Loucy (cell line): ENCODE results near the gene RIN3.

Experiments used
- H2AFZ ChIP-seq: fragments of 200-600 bp; sonication (generic); 2 replicates; pipeline ENCODE4 v1.6.0; 2016; ENCODE audit warnings: antibody characterized with exemption, mild to moderate bottlenecking, low read length, moderate library complexity
- H3F3A ChIP-seq: fragments of 200-600 bp; 2 replicates; pipeline ENCODE4 v1.6.0; 2016; ENCODE audit warnings: antibody characterized with exemption, low read depth, mild to moderate bottlenecking
- H3K27me3 ChIP-seq: fragments of 200-600 bp; sonication (generic); 2 replicates; pipeline ENCODE4 v1.6.1; 2014; ENCODE audit warnings: low read length, mild to moderate bottlenecking; ENCODE audit not compliant: insufficient read depth, poor library complexity, severe bottlenecking
- H3K36me3 ChIP-seq: fragments of 200-600 bp; sonication (generic); 2 replicates; pipeline ENCODE4 v1.6.1; 2016; ENCODE audit warnings: low read length; ENCODE audit not compliant: insufficient read depth
- H3K4me1 ChIP-seq: fragments of 200-600 bp; sonication (generic); 2 replicates; pipeline ENCODE4 v1.5.1; 2014; ENCODE audit warnings: low read length, mild to moderate bottlenecking; ENCODE audit not compliant: insufficient read depth, poor library complexity, severe bottlenecking
- H3K4me2 ChIP-seq: fragments of 200-600 bp; sonication (generic); 2 replicates; pipeline ENCODE4 v1.6.0; 2014; ENCODE audit warnings: antibody characterized with exemption, low read length, low read depth, mild to moderate bottlenecking; ENCODE audit not compliant: poor library complexity, severe bottlenecking
- H3K4me3 ChIP-seq: fragments of 200-600 bp; sonication (generic); 2 replicates; pipeline ENCODE4 v1.5.1; 2014; ENCODE audit warnings: low read length, mild to moderate bottlenecking, mixed read lengths; ENCODE audit not compliant: poor library complexity, severe bottlenecking
- H3K79me2 ChIP-seq: fragments of 200-600 bp; sonication (generic); 2 replicates; pipeline ENCODE4 v1.6.1; 2014; ENCODE audit warnings: low read length; ENCODE audit not compliant: insufficient read depth
- H3K9ac ChIP-seq: fragments of 200-600 bp; sonication (generic); 2 replicates; pipeline ENCODE4 v1.6.0; 2014; ENCODE audit warnings: mild to moderate bottlenecking, low read depth, low read length, moderate library complexity; ENCODE audit not compliant: poor library complexity, severe bottlenecking
- H3K9me2 ChIP-seq: fragments of 200-600 bp; sonication (generic); replicated peaks from 2 replicates; pipeline ENCODE4 v1.6.1; 2016; ENCODE audit warnings: low read depth, low read length, mixed read lengths
- H3K9me3 ChIP-seq: fragments of 200-600 bp; sonication (generic); 2 replicates; pipeline ENCODE4 v1.6.1; 2014; ENCODE audit warnings: mild to moderate bottlenecking, antibody characterized with exemption, low read length, low read depth; ENCODE audit not compliant: insufficient read depth
- H4K20me1 ChIP-seq: fragments of 200-600 bp; sonication (generic); 2 replicates; pipeline ENCODE4 v1.6.0; 2014; ENCODE audit warnings: antibody characterized with exemption, low read length, mild to moderate bottlenecking; ENCODE audit not compliant: insufficient read depth, poor library complexity, severe bottlenecking
- EZH2phosphoT487 ChIP-seq: fragments of 200-600 bp; IDR thresholded peaks from 2 replicates; pipeline ENCODE4 v1.6.1; 2018; ENCODE audit warnings: antibody characterized with exemption, mild to moderate bottlenecking, moderate library complexity, borderline replicate concordance
- TF ChIP-seq, protein P1 (sequence below): fragments of 200-600 bp; sonication (generic); conservative IDR thresholded peaks from 2 replicates; pipeline ENCODE4 v1.5.1; 2014; ENCODE audit warnings: mild to moderate bottlenecking, antibody characterized with exemption, low read length

The RIN3 gene

DNA sequence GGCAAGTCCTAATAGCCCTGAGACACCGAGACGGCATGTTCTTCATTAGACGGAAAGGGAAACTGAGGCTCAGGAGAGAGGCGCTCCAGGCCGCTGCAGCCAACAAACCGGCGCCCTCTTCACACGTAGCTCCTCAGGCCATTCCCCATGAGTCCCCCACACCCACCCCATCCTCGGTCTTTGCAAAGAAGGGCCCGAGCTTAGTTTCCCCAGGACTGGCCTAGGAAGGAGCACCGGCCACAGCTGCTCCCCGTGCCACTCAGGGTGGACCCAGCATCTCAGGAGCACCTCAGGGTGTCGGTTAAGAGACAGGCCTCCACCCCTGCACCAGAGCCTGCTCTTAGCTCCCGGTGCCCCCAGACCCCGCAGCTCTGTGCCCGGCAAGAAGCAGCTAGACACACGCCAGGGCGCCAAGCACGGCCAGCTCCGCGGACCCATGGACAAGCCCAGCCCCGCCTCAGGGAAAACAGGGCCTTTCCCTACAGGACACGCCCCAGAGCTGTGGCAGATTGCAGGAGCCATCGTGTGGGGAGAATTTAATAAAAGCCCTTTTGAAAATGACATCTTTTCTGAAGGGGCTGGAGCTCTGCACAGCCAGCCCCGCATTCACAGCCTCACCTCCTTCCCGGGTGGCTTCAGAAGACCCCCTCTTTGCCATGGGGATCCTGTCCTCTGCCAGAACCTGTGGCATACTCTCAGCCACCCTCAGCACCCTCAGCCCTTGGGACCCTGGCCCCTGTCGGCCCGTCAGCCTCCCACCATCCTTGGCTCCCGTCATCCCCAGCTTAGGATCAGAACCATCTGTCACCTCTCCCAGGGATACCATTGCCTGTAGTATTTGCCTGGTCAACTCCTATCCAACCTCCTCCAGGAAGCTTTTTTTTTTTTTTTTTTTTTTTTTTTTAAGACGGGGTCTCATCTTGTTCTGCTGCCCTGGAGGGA, 175.1 kb downstream of the RIN3 start:
- H3K9me3 ChIP-seq: no peaks in the 10 kb centered on the region
- H3K4me2 ChIP-seq: no peak overlapping the region

DNA sequence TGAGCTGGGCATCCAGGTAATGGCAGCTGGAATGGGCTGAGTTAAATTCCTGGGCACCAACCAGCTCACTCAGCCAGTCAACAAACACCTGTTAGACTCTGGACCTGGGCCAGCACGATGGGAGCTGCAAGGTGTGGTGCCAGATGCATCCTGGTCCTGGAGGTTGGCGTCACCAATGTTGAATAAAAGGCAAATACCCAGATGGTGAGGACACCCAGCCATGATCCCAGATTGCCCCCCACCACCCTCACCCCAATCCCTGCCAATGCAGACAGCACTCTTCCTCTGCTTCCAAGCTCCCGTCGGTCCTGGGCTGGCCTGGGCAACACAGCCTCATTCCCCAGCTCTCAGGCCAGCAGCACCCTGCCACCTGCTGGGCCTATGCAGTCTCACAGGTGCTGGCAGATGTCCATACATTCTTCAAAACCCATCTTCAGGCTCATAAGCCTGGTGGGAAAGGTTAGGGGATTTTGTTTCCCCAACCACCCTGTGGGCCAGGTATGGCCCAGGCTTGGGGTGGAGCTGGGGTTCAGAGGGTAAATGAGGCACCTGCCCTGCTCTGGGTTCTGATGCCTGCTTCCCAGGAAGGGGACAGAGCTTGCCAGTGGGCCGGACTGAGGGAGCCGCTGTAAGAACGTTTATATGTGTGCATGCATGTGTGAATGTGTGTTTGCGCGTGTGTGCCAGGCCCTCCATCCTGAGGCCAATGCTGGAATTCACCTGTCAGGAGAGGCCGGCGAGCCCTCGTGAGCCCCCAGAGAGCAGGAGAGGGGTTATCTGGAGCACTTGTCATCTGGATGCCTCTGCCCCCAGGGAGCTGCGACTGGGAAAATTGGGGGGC, 176.8 kb downstream of the RIN3 start:
- Histone ChIP-seq H3K4me3 (no peak overlapping the region), H3K79me2 (no peaks in the 10 kb centered on the region), H3K9me3 (no peaks in the 10 kb centered on the region), H3K36me3 (peaks cover 25% of the 10 kb centered on the region; the same call in 1 of the 2 replicates), H4K20me1 (no peaks in the 10 kb centered on the region), H3K4me2 (no peak overlapping the region), H3K9ac (no peak overlapping the region), H2AFZ (no peak overlapping the region), H3K9me2 (no peaks in the 10 kb centered on the region), H3K4me1 (peaks cover 16% of the 10 kb centered on the region), H3F3A (no peaks in the 10 kb centered on the region), H3K27me3 (no peaks in the 10 kb centered on the region)
- TF ChIP-seq, protein P1, sequence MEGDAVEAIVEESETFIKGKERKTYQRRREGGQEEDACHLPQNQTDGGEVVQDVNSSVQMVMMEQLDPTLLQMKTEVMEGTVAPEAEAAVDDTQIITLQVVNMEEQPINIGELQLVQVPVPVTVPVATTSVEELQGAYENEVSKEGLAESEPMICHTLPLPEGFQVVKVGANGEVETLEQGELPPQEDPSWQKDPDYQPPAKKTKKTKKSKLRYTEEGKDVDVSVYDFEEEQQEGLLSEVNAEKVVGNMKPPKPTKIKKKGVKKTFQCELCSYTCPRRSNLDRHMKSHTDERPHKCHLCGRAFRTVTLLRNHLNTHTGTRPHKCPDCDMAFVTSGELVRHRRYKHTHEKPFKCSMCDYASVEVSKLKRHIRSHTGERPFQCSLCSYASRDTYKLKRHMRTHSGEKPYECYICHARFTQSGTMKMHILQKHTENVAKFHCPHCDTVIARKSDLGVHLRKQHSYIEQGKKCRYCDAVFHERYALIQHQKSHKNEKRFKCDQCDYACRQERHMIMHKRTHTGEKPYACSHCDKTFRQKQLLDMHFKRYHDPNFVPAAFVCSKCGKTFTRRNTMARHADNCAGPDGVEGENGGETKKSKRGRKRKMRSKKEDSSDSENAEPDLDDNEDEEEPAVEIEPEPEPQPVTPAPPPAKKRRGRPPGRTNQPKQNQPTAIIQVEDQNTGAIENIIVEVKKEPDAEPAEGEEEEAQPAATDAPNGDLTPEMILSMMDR: peak; percentile 58
- TF ChIP-seq EZH2phosphoT487: no peak

More for the DNA sequence above, 175.1 kb downstream of the RIN3 start:
- H3K36me3 ChIP-seq: peaks cover 32% of the 10 kb centered on the region; the same call in 1 of the 2 replicates
- no peaks in the 10 kb centered on the region for H3K79me2 ChIP-seq
- H3K9ac ChIP-seq: no peak overlapping the region
- H3K4me3 ChIP-seq: no peak overlapping the region
- peaks cover 16% of the 10 kb centered on the region for H3K4me1 ChIP-seq
- no peaks in the 10 kb centered on the region for H3K9me2 ChIP-seq
- H3K27me3 ChIP-seq: no peaks in the 10 kb centered on the region
- no peak overlapping the region for H2AFZ ChIP-seq
- TF ChIP-seq EZH2phosphoT487: no peak
- TF ChIP-seq, protein P1: no peak
- no peaks in the 10 kb centered on the region for H3F3A ChIP-seq
- H4K20me1 ChIP-seq: no peaks in the 10 kb centered on the region

- no peaks in the 10 kb centered on the region for H3K9me2 ChIP-seq
- H3F3A ChIP-seq: no peaks in the 10 kb centered on the region
- H3K36me3 ChIP-seq: peaks cover 11% of the 10 kb centered on the region; the same call in 1 of the 2 replicates
- peaks cover 16% of the 10 kb centered on the region for H3K4me1 ChIP-seq
- no peaks in the 10 kb centered on the region for H4K20me1 ChIP-seq
- no peaks in the 10 kb centered on the region for H3K79me2 ChIP-seq
- no peak overlapping the region for H3K9ac ChIP-seq
- no peaks in the 10 kb centered on the region for H3K9me3 ChIP-seq
- H3K27me3 ChIP-seq: no peaks in the 10 kb centered on the region
- H3K4me3 ChIP-seq: no peak overlapping the region
- H3K4me2 ChIP-seq: peak overlapping the region; percentile 25
- TF ChIP-seq EZH2phosphoT487: no peak
- TF ChIP-seq, protein P1: no peak
- no peak overlapping the region for H2AFZ ChIP-seq
Observed at GRCh38 chr14:92692822-92693226, 179.2 kb downstream of the RIN3 start.
